Pancreas (tissue), 10 donors: ENCODE measurements around the gene ESF1. TPM values are rescaled to one million over a fixed set of nuclear protein-coding genes. Genes with fewer than 3 reads are reported as not detected.

Experiments
- ATAC-seq, 4 donors: fragments of 200-7000 bp; cut with Tn5 transposase; one replicate each; pipeline versions ENCODE4 v1.8.0 to v1.9.1; 2020; ENCODE audit warnings: mild to moderate bottlenecking in 4 of 4, moderate library complexity in 4 of 4
- DNase-seq, 6 donors: peaks; one replicate each; pipeline ENCODE4 v3.0.0-alpha.2; 2020
- FAIRE-seq: peaks from 2 replicates; lab custom pipeline; 2012; peaks lifted over from hg19 to GRCh38; lab: Jason Lieb, UNC
- H3K27ac ChIP-seq, 4 donors: fragments of 200-600 bp; sonication (generic); 1 replicate in 3 of 4; 2 replicates in 1 of 4; pipeline versions ENCODE4 v1.5.0 to v1.8.0; 2020
- H3K27me3 ChIP-seq, 4 donors: fragments of 200-600 bp; one replicate each; pipeline ENCODE4 v1.8.0; 2021
- H3K36me3 ChIP-seq, 3 donors: fragments of 200-600 bp; sonication (generic) in 1 of 3; one replicate each; pipeline versions ENCODE4 v1.5.0 to v1.8.0; 2020 to 2021
- H3K4me1 ChIP-seq, 3 donors: fragments of 200-600 bp; one replicate each; pipeline ENCODE4 v1.8.0; 2021
- H3K4me3 ChIP-seq, 4 donors: fragments of 200-600 bp; sonication (generic) in 2 of 4; one replicate each; pipeline versions ENCODE4 v1.5.0 to v1.8.0; 2020 to 2021
- H3K9me3 ChIP-seq, 4 donors: fragments of 200-600 bp; one replicate each; pipeline ENCODE4 v1.8.0; 2021
- CTCF ChIP-seq, 4 donors: fragments of 200-600 bp; sonication (generic) in 3 of 4; IDR thresholded peaks; one replicate each; pipeline versions ENCODE4 v1.5.0 to v1.8.0; 2021; ENCODE audit warnings: antibody characterized with exemption in 4 of 4
- WGBS, 2 donors: extraction: QIAGEN DNeasy Blood & Tissue Kit; methylation state at CpG; one replicate each; pipeline ENCODE4 v1.1.7; 2013; 5-methylcytosine and 5-hydroxymethylcytosine counted together
- intact Hi-C, 3 donors: fragments of 100-400 bp; cut with DNase I; formaldehyde crosslinking; loops; one replicate each; pipeline versions ENCODE4 v1.11.1 to v1.14.2; 2022
- polyA plus RNA-seq, 2 donors: library from polyadenylated mRNA; stranded (reverse); fragments of 200-250 nt; gene quantifications; one replicate each; pipeline ENCODE4 v1.2.3, GENCODE V29; 2013
- total RNA-seq, 6 donors: library from RNA; stranded (reverse); fragmentation: NEBNext Ultra II Directional in 4 of 6; extraction: Animal tissue kit (Norgen Biotek cat#: 25700) in 4 of 6; gene quantifications; one replicate each; pipeline versions ENCODE4 v1.2.1 to v1.2.4, GENCODE V29; 2021 to 2023
- donor health status: healthy with polysubstance abuse.
- donor health status: DM: no; HTN: no; CAD: no; lungs with moderate emphysema.
- donor health status: DM: no; HTN: no; CAD: no.
- donor health status: control.
- donor health status: control.
- donor health status: Bipolar disorder and iron deficiency.
- donor health status: DM: yes; HTN: yes; CAD: no.
- donor health status: DM: no; HTN: no; CAD: no.
- donor health status: DM: no; HTN: no; CAD: no.
- donor health status: DM: yes; HTN: yes; CAD: no.

Gene ESF1
- total and polyA plus RNA-seq, 8 donors: 2.8 to 7.4 (median 5.9) TPM

DNA sequence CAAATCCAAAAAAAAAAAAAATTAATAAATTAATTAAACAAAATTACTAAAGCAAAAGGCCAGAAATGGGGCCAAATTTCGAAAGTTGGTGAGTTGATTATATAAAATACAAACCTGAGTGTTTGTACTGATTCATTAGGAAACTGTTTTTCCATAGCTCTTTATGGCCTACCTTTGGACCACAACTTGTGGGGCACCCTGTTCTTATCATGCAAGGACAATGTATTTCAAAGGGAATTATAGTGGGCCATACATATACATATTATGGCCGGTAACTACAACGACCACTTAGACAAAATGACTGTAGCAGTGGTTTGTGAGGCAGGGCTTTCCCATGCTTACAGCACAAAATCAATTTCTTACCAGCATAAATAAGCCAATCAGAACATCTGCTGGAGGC, 69.5 kb downstream of the ESF1 start:
- no peak for ATAC-seq
- H3K4me3 ChIP-seq: no peak overlapping the region
- peaks cover 0 to 16% (median 6%) of the 10 kb centered on the region in 3 donors for H3K36me3 ChIP-seq
- H3K27ac ChIP-seq: no peak overlapping the region
- no peak for FAIRE-seq
- TF ChIP-seq CTCF (IDR thresholded peaks at IDR 0.05): no peak
- no peaks in the 10 kb centered on the region for H3K9me3 ChIP-seq
- intact Hi-C loops: no loop called here
- no peaks in the 10 kb centered on the region for H3K27me3 ChIP-seq
- DNase-seq: no peak
- no peaks in the 10 kb centered on the region for H3K4me1 ChIP-seq
- WGBS, 2 donors: 91 to 92% methylated on average over 3 of the region's 3 CpGs

DNA sequence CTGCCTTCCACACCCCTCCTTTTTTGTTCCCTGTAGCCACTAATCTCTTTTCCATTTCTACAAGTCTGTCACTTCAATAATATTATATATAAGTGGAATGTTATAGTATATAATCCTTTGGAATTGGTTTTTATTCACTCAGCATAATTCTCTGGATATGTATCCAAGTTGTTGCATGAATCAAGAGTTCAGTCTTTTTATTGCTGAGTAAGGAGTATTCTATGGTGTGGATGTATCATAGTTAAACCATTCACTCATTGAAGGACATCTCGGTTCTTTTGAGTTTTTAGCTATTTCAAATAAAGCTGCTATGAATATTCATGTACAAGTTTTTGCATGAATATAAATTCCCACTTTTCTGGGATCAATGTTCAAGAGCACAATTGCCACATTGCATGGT, 76.5 kb downstream of the ESF1 start:
- no peaks in the 10 kb centered on the region for H3K27me3 ChIP-seq
- no peak overlapping the region for H3K27ac ChIP-seq
- ATAC-seq (no peak), DNase-seq (no peak), FAIRE-seq (no peak)
- intact Hi-C loops: no loop called here
- H3K36me3 ChIP-seq: no peaks in the 10 kb centered on the region
- no peak overlapping the region for H3K4me3 ChIP-seq
- H3K9me3 ChIP-seq: no peaks in the 10 kb centered on the region
- no peak for TF ChIP-seq CTCF (IDR thresholded peaks at IDR 0.05)
- H3K4me1 ChIP-seq: no peaks in the 10 kb centered on the region
- 71% methylated on average over 1 of the region's 1 CpG for WGBS, 2 donors

- Histone ChIP-seq H3K36me3 (no peaks in the 10 kb centered on the region), H3K27ac (no peak overlapping the region), H3K4me1 (no peaks in the 10 kb centered on the region), H3K9me3 (no peaks in the 10 kb centered on the region), H3K27me3 (no peaks in the 10 kb centered on the region), H3K4me3 (no peak overlapping the region)
- FAIRE-seq: no peak
- no peak for ATAC-seq
- no peak for DNase-seq
- 66 to 74% methylated on average over 9 of the region's 9 CpGs for WGBS, 2 donors
- intact Hi-C loops: no loop called here
- no peak for TF ChIP-seq CTCF (IDR thresholded peaks at IDR 0.05)
Observed at GRCh38 chr20:13703265-13703664, 81.5 kb downstream of the ESF1 start.

DNA sequence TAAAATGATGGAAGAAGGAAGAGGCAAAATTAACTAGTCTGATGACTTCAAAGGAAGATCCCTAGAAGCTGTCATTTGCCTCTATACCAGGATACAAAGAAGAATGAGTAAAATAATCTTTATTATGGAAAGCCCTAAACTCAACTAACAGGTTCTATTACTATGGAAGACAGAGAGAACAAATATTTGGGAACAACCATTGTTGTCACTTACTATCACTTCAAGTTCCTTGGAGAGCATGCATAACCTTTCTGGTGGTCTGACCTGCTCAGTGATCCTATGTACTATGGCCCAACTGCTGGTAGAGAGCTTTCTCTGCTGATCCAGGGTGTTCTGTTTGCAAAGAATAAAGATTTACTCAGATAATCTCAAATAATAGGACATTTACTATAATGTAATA, 83.2 kb downstream of the ESF1 start:
- Histone ChIP-seq H3K27ac (no peak overlapping the region), H3K36me3 (no peaks in the 10 kb centered on the region), H3K4me3 (no peak overlapping the region), H3K27me3 (no peaks in the 10 kb centered on the region), H3K9me3 (no peaks in the 10 kb centered on the region), H3K4me1 (no peaks in the 10 kb centered on the region)
- DNase-seq (no peak), FAIRE-seq (no peak), ATAC-seq (no peak)
- intact Hi-C loops: no loop called here
- TF ChIP-seq CTCF (IDR thresholded peaks at IDR 0.05): no peak

GRCh38 chr20:13700761-13701160, 84.0 kb downstream of the ESF1 start:
- FAIRE-seq (no peak), ATAC-seq (no peak), DNase-seq (no peak)
- H3K36me3 ChIP-seq: no peaks in the 10 kb centered on the region
- no peak overlapping the region for H3K4me3 ChIP-seq
- no peaks in the 10 kb centered on the region for H3K9me3 ChIP-seq
- H3K4me1 ChIP-seq: no peaks in the 10 kb centered on the region
- intact Hi-C loops: no loop called here
- TF ChIP-seq CTCF (IDR thresholded peaks at IDR 0.05): no peak
- no peaks in the 10 kb centered on the region for H3K27me3 ChIP-seq
- H3K27ac ChIP-seq: no peak overlapping the region
